GM18526 (cell line): ENCODE results near the gene PGM5.

ENCODE experiments used
- POLR2A ChIP-seq: IDR thresholded peaks from 3 replicates; pipeline ENCODE4 v1.6.1; 2011; ENCODE audit not compliant: insufficient read length; ENCODE audit errors: extremely low read depth

Gene PGM5

GRCh38 chr9:68515326-68516017, 159.1 kb downstream of the PGM5 start:
- TF ChIP-seq POLR2A = no peak

GRCh38 chr9:68522131-68522530, 165.7 kb downstream of the PGM5 start:
- no peak for TF ChIP-seq POLR2A

GRCh38 chr9:68522954-68523353, 166.5 kb downstream of the PGM5 start:
- TF ChIP-seq POLR2A = no peak

- no peak for TF ChIP-seq POLR2A
These were observed 167.0 kb downstream of the PGM5 start for GRCh38 chr9:68523367-68523936.

GRCh38 chr9:68530618-68531017, 174.2 kb downstream of the PGM5 start:
- no peak for TF ChIP-seq POLR2A

- TF ChIP-seq POLR2A = no peak
These were observed 175.7 kb downstream of the PGM5 start for GRCh38 chr9:68532131-68532530.

- TF ChIP-seq POLR2A = no peak
These were observed 177.3 kb downstream of the PGM5 start for GRCh38 chr9:68533678-68534077.

- no peak for TF ChIP-seq POLR2A
These were observed 180.6 kb downstream of the PGM5 start for GRCh38 chr9:68536876-68537615.

GRCh38 chr9:68537616-68537880, 181.1 kb downstream of the PGM5 start:
- no peak for TF ChIP-seq POLR2A

- no peak for TF ChIP-seq POLR2A
These were observed 181.8 kb downstream of the PGM5 start for GRCh38 chr9:68538200-68538599.

- TF ChIP-seq POLR2A = no peak
These were observed 184.5 kb downstream of the PGM5 start, which contains the start of gene TMEM252 for GRCh38 chr9:68540712-68541535. TMEM252 (minus strand) TSS chr9:68540883; CDS start chr9:68540814, 69 bp downstream.

GRCh38 chr9:68541568-68541967, 185.2 kb downstream of the PGM5 start:
- TF ChIP-seq POLR2A = no peak

- no peak for TF ChIP-seq POLR2A
These were observed 188.8 kb downstream of the PGM5 start for GRCh38 chr9:68545033-68545705.

GRCh38 chr9:68546596-68547390, 190.4 kb downstream of the PGM5 start:
- TF ChIP-seq POLR2A = no peak

GRCh38 chr9:68547417-68547816, 191.0 kb downstream of the PGM5 start:
- no peak for TF ChIP-seq POLR2A

GRCh38 chr9:68548241-68548640, 191.8 kb downstream of the PGM5 start:
- no peak for TF ChIP-seq POLR2A
